ENCODE measurements around the gene ADH5.
"Not testable (repeated sequence)": the region's sequence is repeated elsewhere in the genome, so short reads cannot be mapped to it uniquely, and the experiment has no call there.

Gene ADH5

DNA sequence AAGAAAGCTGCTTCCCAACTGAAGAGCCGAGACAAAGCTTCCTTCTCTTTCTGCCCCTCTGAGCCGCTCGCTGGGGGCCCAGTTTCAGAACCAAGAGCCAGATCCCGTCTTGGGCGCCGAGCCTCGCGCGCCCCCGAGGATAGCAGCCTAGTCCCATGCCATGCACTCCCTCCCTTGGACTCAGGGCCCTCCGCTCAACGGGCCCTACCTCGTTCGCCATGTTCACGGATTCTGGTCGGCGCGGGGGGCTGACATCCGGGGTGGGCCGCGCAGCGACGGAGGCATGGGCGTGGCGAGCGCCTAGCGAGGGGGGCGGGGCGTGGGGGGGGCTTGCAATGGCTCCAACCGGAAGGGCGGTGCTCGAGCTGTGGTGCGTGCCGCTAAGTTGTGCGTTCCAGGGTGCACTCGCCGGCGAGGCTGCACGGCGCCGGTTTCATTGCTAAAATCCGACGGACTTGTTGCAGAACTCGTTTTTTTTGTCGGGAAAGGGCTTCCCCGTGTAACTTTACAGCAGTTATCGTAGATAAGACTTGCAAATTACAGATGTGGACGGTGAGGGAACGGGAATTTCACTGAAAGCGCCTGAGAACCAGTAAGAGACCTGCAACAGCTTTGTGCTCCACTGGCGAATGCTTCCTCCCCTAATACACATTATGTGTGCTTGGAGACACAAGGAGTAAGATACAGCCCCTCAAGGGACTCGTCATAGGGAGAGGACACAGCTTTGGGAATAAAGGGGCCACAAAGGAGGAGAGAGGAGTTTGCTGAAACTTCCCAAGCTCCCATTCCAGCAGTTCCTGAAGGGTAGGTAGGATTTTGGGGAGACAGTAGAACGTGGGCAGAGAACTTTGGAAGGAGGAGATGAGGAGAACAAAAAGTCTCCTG lies at the start of gene ADH5:
TSS of gene ADH5 (minus strand) at position 308 of the 885 bp plus-strand sequence. CDS start at position 220, 88 bp downstream.
- peak; percentile 96 for DNase-seq (ENCODE audit: low spot score)

DNA sequence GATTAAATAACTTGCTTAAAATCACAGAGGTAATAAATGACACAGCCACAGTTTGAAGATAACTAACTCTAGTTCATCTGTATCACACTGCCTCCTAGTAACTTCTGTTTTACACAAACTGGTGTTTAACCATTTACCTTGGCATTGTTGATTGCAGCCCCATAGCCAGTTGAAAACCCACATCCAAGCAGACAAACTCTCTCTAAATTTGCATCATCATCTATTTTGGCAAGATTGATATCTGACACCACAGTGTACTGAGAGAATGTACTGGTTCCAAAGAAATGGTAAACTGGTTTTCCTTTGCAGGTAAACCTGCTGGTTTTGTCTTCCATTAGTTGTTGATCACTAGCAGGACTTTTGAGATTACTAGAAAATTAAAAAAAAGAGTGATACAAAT lies 47.7 kb upstream of the ADH5 start:
- DNase-seq (ENCODE audit: low spot score), result no peak

DNA sequence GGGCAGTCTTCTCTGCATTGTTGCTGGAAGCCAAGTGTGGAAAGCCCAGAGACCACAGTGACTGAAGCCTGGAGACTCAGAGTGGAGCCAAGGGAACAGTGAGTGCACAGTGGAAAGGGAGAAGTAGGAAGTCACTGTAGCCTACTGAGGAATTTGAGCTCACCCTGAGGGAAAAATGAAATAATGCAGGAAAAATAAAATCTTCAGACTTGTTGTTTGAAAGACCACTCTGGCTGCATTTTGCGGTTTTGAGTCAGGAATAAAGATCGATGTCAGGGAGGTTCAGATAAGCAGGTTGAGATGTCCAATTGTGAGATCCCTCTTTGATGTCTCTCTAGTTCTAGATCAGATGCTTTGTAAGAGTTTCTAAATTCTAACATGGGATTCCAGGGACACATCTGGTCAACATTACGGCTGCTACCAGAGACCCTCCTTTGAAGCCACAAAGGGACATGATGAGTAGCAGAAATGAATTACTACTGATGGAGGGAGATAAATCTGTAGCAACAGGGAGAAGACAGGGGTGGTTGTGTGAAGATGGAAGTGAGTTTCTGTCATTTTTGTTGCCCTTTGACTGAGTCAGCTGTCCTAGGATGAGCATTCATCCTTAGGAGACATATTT lies 47.1 kb upstream of the ADH5 start:
- DNase-seq (ENCODE audit: low spot score), result no peak

DNA sequence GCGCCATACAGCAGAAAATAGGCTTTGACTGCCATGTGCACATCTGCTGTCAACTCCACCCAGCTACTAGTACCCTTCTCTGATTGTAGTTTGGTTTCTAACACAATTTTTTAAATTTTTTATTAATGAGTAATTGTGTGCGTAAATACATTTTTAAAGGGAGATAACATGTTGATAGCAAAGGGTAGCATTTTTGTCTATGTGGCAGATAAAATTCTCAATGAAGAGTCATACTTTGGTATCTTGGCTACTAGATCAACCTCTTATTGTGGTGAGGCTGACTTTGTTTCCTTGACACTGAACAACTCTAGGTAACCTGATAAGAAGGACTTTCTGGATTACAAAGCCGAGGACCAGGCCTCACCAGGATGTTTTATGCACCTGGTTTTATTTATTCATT lies 46.0 kb upstream of the ADH5 start:
- DNase-seq (ENCODE audit: low spot score), result no peak

DNA sequence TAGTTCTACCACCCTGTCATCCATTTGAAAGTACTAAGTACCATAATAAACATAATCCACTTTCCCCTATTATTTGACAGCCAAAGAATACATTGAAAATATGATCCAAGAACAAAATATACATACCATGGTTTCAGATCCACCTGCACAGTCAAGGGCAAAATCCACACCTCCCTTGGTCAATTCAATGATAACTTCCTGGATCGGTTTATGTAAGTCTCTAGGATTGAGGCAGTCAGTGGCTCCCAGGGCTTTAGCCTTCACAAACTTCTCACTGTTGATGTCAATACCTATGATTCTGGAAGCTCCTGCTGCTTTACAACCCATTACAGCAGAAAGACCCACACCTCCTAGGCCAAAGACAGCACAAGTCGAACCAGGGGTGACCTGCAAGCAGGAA lies 42.8 kb upstream of the ADH5 start:
- no peak for DNase-seq (ENCODE audit: low spot score)

DNA sequence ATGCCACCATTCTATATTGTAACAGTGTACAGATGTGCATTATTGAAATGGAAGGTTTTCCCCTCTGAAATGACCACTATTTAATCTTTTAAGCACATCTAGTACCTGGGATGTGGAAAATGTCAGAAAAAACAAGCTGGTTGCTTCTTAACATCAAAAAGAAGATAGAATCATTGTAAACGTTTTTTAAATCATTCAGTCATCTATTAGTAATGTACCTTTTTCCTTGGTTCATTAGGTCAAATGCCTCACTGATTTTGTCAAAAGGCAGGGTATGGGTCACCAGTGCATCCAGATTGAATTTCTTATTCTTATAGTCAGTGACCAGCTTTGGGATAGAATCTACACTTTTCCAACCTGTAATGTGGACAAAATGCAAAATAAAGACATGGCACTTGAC lies 37.8 kb upstream of the ADH5 start:
- no peak for DNase-seq (ENCODE audit: low spot score)

DNA sequence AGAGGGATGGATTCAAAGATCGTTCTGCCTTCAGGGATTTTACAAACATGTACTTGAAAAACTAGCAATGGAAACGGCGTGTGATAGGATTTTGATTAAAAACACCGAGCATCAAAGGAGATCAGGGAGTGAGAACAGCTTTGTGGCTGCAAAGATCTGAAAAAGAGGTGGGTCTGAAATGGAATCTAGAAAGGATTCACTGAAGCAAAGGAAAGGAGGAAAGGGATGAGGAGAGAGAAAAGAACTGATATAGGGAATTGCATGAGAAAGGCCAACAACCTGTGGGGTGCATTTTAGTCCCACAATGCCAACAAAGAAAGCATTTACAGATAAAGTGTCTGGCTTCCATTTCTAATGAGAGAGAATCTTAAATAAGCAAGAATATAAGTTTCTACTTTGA lies 32.4 kb upstream of the ADH5 start:
- no peak for DNase-seq (ENCODE audit: low spot score)

DNA sequence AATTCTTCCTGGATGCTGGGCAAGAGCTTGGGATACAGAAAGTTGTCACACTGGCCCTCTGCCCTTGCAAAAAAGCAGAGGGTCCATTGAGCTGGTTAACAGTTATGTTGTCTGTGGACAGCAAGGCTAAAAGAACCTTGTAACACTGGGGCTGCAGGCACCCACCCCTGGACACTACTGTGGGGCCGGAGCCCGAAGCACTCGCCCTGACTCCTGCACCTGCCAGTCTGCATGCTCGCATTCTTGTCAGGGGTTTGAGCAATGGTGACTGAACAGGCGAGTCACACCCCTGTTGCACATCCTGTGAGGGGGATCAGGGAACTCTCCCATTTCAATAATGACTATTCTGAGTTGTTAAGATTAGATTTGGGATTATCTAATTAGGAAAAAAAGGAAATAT lies 31.9 kb upstream of the ADH5 start:
- no peak for DNase-seq (ENCODE audit: low spot score)

DNA sequence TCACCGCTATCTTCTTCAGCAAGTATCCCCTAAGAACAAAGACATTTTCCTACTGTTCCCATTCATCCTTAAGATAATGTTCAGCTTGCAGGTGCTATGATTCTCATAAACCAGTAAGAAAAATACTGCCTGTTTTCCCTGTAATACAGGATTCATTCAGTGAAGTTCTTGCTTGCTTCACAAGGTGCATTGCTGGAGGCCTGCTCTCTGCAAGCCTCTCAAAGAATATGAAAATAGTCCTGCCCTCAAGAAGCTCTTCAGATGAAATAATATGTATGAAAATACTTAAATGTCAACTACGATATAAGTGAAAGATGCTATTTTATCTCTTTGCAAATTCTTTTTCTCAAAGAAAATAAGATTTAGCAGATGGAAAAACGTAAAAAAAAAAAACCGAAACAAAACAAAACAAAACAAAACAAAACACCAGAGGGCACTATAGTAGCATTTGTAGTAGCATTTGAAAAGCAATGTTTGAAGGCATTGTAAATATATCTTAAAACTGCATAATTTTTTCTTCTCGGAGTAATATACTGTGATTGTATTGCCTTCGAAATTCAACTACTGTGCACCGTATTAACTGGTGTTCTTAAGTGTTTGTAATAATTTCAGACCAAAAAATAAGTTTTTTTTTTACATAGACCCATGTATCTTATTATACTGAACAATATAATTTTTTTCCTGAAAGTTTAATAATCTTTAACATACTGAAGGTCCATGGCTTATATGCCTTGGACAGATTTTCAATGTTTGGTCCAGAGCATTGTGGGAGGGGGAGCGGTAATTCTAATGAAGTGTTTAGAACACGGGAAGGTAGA lies 29.5 kb upstream of the ADH5 start:
- DNase-seq (ENCODE audit: low spot score), result peak; percentile 44

DNA sequence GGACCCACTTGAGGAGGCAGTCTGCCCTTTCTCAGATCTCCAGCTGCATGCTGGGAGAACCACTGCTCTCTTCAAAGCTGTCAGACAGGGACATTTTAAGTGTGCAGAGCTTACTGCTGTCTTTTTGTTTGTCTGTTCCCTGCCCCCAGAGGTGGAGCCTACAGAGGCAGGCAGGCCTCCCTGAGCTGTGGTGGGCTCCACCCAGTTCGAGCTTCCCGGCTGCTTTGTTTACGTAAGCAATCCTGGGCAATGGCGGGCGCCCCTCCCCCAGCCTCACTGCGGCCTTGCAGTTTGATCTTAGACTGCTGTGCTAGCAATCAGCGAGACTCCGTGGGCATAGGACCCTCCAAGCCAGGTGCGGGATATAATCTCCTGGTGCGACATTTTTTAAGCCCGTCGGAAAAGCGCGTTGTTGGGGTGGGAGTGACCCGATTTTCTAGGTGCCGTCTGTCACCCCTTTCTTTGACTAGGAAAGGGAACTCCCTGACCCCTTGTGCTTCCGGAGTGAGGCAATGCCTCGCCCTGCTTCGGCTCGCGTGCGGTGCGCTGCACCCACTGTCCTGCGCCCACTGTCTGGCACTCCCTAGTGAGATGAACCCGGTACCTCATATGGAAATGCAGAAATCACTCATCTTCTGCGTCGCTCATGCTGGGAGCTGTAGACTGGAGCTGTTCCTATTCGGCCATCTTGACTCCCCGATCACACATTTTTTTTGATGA lies 28.7 kb upstream of the ADH5 start:
- not testable (repeated sequence) for DNase-seq (ENCODE audit: low spot score)

DNA sequence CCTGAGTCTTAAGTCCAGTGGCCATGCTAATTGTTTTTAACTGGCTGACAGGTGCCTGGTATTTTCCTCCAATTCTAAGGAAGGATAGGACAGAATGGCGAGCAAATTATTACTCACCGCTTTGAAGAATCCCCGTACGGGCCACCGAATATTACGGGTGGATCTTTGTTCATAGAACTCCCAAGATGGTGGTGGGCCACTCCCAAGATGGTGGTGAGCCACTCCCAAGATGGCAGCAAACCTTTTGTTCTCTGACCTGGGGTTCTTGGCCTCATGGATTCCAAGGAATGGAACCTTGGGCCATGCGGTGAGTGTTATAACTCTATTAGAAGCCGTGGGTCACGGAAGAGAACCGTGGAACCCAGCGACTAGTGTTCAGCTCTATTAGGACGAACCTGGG lies 20.7 kb upstream of the ADH5 start:
- not testable (repeated sequence) for DNase-seq (ENCODE audit: low spot score)

DNA sequence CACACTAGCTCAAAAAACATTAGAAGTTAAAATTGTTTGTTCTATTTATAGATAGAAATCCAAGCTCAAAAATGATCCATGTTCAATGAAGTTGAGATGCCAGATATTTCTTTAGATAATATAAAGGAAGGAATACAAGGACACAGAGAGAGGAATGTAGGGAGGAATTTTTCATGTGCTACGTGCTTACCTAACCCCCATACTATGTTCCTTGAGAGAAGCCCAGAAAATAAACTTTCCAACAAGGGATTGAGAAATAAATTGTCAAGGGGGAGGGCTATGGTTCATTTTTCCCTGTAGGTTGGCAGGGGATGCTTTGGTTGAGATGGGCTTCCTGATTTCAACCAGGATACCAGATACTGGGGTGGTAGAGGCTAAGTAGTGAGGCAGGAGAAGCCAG lies 15.6 kb upstream of the ADH5 start:
- peak; percentile 39 for DNase-seq (ENCODE audit: low spot score)

DNA sequence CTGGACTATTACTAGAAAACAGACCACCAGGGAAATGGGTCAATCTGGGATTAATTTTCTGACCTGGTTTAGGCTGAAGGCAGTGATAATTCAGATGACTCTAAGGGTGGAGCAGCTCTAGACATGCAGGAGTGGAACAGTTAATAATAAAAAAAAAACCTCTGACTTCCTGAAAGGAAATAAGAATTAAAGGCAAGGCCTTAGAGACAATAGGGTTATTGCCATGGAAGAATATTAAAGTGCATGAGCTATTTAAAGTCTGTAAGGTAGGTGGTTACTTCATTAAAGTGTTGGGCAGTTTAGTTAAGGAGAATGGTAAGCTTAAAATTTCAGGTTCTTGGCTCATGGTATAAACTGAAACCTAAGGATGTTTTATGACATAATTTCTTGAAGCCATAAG lies 14.6 kb upstream of the ADH5 start:
- DNase-seq (ENCODE audit: low spot score), result no peak

DNA sequence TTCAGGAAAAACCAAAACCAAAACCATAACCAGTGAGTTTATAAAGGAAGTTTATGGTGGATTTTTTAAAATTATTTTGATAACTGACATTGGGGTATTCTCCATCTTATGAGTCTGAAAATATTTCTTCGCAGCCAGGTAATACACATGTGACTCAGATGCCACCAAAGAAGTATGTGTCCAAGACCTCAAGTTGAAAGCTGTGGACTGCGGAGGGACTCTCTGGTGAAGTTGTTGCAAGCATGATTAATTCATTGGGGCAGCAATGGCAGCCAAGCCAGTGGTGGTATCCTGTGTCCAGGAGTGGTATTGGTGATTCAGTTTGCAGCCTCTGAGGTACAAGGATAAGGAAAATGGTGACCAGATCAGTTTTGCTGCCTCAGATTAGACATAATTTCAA lies 14.0 kb upstream of the ADH5 start:
- DNase-seq (ENCODE audit: low spot score), result no peak

DNA sequence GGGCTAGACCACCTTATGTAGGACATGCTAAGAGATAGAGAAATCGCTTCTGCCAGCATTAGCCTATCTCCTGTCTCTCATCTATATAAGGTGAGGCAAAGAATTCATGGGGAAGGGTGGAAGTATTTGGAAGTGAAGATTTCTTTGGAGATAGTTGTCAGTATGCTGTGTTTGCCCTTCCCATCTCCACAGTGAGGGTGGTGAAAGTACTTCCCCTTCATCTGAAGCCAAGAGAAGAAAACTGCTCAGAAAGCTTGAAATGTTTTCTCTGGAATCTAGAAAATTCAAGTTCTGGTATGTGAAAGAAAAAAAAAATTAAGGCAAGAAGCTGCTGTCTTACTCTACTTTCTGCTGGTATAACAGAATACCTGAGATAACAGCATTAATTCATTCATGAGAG lies 12.3 kb upstream of the ADH5 start:
- DNase-seq (ENCODE audit: low spot score), result peak; percentile 61

DNA sequence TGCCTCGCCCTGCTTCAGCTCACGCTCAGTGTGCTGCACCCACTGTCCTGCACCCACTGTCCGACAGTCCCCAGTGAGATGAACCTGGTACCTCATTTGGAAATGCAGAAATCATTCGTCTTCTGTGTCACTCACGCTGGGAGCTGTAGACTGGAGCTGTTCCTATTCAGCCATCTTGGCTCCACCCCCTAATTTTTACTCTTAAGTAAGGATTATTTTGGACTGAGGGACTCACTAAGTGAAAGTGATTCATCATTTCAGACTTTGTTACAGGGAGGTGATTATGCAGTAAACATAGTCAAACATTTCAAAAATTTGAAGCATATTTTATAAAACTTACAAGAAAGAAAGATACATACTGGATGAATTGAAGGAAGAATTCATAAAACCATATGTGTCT lies 11.2 kb upstream of the ADH5 start:
- DNase-seq (ENCODE audit: low spot score), result peak; percentile 19

DNA sequence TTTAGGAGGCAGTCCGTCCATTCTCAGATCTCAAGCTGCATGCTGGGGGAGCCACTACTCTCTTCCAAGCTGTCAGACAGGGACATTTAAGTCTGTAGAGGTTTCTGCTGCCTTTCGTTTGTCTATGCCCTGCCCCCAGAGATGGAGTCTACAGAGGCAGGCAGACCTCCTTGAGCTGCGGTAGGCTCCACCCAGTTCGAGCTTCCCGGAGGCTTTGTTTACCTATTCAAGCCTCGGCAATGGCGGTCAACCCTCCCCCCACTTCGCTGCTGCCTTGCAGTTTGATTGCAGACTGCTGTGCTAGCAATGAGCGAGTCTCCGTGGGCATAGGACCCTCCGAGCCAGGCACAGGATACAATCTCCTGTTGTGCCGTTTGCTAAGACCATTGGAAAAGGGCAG lies 10.7 kb upstream of the ADH5 start:
- DNase-seq (ENCODE audit: low spot score), result no peak

DNA sequence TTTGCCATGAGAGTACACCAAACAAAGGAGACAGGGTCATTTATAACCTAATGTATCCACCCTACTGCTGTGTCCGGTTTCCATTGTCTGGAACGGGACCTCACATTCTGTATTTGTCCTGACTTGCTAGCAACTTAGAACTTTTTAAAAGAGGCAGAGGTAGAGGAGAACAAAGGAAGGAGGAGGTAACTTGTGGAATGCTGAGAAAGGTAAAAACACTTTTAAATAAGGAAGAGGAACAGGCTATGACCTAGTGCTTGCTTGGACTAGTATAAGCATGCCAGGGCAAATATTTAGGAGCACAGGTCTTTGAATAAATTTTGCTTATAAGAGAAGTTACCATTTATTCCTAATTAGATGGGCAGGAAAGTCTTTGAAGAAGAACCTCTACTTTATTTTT lies 3.3 kb upstream of the ADH5 start:
- not testable (repeated sequence) for DNase-seq (ENCODE audit: low spot score)

DNA sequence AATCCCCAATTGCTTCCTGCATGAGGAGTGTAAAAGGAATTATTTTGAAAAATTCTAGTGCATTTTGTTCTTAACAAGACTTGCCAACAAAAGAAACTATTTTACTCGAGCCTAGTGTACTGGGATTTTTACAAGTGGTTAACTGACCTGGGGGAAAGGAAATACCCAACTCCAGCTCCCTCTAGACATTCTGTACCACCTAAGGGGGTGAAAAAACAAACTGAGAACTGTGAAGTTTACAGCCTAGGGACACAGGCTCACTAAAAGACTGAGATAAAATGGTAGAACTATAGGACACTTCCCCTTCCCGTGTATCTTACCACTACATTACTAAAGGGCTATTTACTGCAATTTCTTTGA lies 2.6 kb upstream of the ADH5 start:
- DNase-seq (ENCODE audit: low spot score), result no peak

DNA sequence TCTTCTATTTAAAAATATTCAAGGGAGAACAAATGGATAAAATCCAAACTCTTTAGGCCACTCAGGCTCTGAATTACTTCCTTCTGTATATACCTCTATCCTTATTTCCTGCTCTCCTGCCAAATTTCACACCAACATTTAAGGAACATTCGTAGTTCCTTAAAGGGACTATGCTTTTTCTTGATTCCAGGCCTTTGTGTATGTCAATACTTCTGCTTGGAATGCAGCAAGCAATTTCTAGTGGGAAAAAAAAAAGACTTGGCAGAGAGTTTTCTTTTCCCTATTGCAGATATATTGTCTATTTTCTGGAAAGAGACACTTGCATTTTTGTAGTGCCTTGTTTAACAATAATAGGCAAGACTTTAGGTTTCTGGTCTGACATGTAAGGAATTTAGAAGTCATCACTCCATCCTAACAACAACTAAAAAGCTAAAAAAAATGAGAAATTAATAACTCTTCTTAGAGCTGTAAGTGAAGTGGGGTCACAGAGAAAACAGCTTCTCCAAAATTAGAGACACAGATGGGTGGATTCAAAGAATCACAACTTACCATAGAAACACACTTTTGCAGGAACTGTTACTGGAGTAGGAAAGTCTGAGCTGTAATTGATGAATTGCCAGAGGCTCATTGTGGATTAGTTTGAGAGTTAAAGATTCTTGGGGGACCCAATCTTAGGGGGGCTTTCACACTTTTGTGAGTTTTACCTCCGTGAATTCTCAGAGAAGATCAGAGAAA lies 2.1 kb upstream of the ADH5 start:
- DNase-seq (ENCODE audit: low spot score), result no peak

DNA sequence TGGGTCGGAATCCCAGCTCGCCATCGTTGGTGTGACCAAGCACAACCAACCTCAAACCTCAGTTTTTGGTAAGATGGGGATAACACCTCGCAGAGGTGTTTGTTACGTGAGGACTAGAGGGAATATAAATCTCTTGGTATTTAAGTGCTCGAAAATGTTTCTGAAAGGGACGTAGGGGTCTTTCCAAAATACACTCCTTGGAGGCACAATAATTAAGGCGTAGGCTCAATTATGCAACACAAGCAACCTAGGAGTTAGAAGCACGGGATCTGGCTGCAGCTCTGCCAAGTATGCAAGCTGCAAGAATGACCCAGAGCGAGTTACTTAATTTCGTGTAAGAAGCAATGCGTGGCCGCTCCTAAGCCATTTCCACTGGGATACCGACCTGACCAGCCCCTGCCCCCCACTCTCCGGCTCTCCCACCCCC lies 552 bp downstream of the ADH5 start:
- peak; percentile 82 for DNase-seq (ENCODE audit: low spot score)

DNA sequence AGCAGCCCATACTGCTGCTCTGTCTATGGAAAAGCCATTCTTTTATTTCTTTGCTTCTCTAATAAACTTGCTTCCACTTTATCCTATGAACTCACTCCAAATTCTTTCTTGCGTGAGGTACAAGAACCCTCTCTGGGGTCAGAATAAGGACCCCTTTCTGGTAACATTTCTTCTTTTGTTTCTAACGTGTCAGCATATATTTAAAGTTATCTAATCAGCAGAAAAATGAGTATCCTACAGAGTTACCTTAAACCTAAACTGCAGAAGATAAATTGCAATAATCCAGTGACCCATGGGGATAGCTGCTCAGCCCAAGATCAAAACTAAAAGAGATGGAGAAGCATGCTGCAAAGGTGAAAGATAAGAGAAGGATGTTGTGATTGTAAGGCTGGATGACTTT lies 4.0 kb downstream of the ADH5 start:
- DNase-seq (ENCODE audit: low spot score), result no peak
